Stimulated activated CD4-positive, alpha-beta T cell treated with anti-CD3 and anti-CD28 coated beads, Interleukin-1b, Interleukin-23, amount 100 ng/mL, for 24 hours (primary cell): ENCODE measurements around the gene DLGAP1.

Experiments
- DNase-seq, 4 experiments: peaks; one replicate each; pipeline ENCODE4 v3.0.0-alpha.2; 2020; ENCODE audit warnings: low read depth in 4 of 4, low spot score in 1 of 4

The DLGAP1 gene

GRCh38 chr18:4181882-4182568 is 273.1 kb downstream of the DLGAP1 start:
- DNase-seq, result no peak

- DNase-seq, result no peak
These were observed 274.0 kb downstream of the DLGAP1 start for GRCh38 chr18:4181086-4181485.

- DNase-seq, result no peak
These were observed 282.7 kb downstream of the DLGAP1 start for GRCh38 chr18:4172196-4173100.

- DNase-seq, result no peak
These were observed 297.8 kb downstream of the DLGAP1 start for GRCh38 chr18:4157352-4157751.

- DNase-seq, result no peak
These were observed 308.3 kb downstream of the DLGAP1 start for GRCh38 chr18:4146797-4147196.

GRCh38 chr18:4144201-4144600 is 310.9 kb downstream of the DLGAP1 start:
- no peak for DNase-seq

GRCh38 chr18:4143585-4143984 is 311.5 kb downstream of the DLGAP1 start:
- no peak for DNase-seq

GRCh38 chr18:4142876-4143275 is 312.2 kb downstream of the DLGAP1 start:
- no peak for DNase-seq

- no peak for DNase-seq
These were observed 320.4 kb downstream of the DLGAP1 start for GRCh38 chr18:4134700-4135099.

GRCh38 chr18:4130734-4131719 is 324.1 kb downstream of the DLGAP1 start:
- no peak for DNase-seq

- no peak for DNase-seq
These were observed 328.2 kb downstream of the DLGAP1 start for GRCh38 chr18:4126939-4127338.

GRCh38 chr18:4125627-4126230 is 329.4 kb downstream of the DLGAP1 start:
- no peak for DNase-seq

GRCh38 chr18:4125224-4125623 is 329.9 kb downstream of the DLGAP1 start:
- DNase-seq, result no peak

- DNase-seq, result no peak
These were observed 335.3 kb downstream of the DLGAP1 start for GRCh38 chr18:4119813-4120212.

GRCh38 chr18:4119127-4119648 is 335.9 kb downstream of the DLGAP1 start:
- no peak for DNase-seq

- DNase-seq, result no peak
These were observed 347.1 kb downstream of the DLGAP1 start for GRCh38 chr18:4108016-4108415.

GRCh38 chr18:4107049-4107467 is 348.0 kb downstream of the DLGAP1 start:
- no peak for DNase-seq

- peak; percentile 34 to 50 (median 39) for DNase-seq
These were observed 348.6 kb downstream of the DLGAP1 start for GRCh38 chr18:4106407-4107033.

GRCh38 chr18:4102901-4103300 is 352.2 kb downstream of the DLGAP1 start:
- DNase-seq, result no peak

GRCh38 chr18:4101009-4101408 is 354.1 kb downstream of the DLGAP1 start:
- no peak for DNase-seq
